Adrenal gland (tissue), 12 donors: Measurements from ENCODE around the gene LHPP. TPM values are rescaled to one million over a fixed set of nuclear protein-coding genes. Genes with fewer than 3 reads are reported as not detected.

Experiments used
- DNase-seq, 7 donors: peaks; one replicate each; pipeline ENCODE4 v3.0.0-alpha.2; 2019 to 2020
- H3K27ac ChIP-seq, 5 donors: fragments of 200-600 bp; sonication (generic) in 4 of 5; 1 replicate in 3 of 5; 2 replicates in 2 of 5; pipeline versions ENCODE4 v1.5.1 to v1.8.0; 2016 to 2020; ENCODE audit warnings: mild to moderate bottlenecking in 1 of 5
- H3K27me3 ChIP-seq: fragments of 200-600 bp; 2 replicates; pipeline ENCODE4 v1.8.0; 2021
- H3K36me3 ChIP-seq, 2 donors: fragments of 200-600 bp; replicated peaks in 1 of 2; 1 replicate in 1 of 2; 2 replicates in 1 of 2; pipeline versions ENCODE4 v1.5.1 to v1.8.0; 2018 to 2022
- H3K4me1 ChIP-seq, 2 donors: fragments of 200-600 bp; replicated peaks in 1 of 2; 1 replicate in 1 of 2; 2 replicates in 1 of 2; pipeline versions ENCODE4 v1.5.1 to v1.8.0; 2018 to 2021
- H3K4me3 ChIP-seq, 4 donors: fragments of 200-600 bp; sonication (generic) in 3 of 4; one replicate each; pipeline ENCODE4 v1.5.1; 2016 to 2018
- H3K9me3 ChIP-seq, 3 donors: fragments of 200-600 bp; sonication (generic) in 1 of 3; replicated peaks in 1 of 3; 1 replicate in 2 of 3; 2 replicates in 1 of 3; pipeline versions ENCODE4 v1.5.1 to v1.8.0; 2016 to 2021
- CTCF ChIP-seq, 6 experiments: fragments of 450-650 bp in 4 of 6; fragments of 200-600 bp in 2 of 6; sonication (generic) in 1 of 6; IDR thresholded peaks; 1 replicate in 5 of 6; 2 replicates in 1 of 6; pipeline versions ENCODE4 v1.5.1 to v1.8.0; 2016 to 2021; ENCODE audit warnings: antibody characterized with exemption in 6 of 6, mild to moderate bottlenecking in 2 of 6, moderate library complexity in 1 of 6
- POLR2A ChIP-seq, 2 donors: fragments of 450-650 bp; IDR thresholded peaks; one replicate each; pipeline ENCODE4 v1.6.1; 2017; ENCODE audit warnings: antibody characterized with exemption in 2 of 2, mild to moderate bottlenecking in 2 of 2, moderate library complexity in 1 of 2
- WGBS, 4 donors: extraction: QIAGEN DNeasy Blood & Tissue Kit in 2 of 4; methylation state at CpG; one replicate each; pipeline versions ENCODE4 v1.1.5 to v1.1.7; 2013 to 2017; 5-methylcytosine and 5-hydroxymethylcytosine counted together
- intact Hi-C, 2 donors: fragments of 100-400 bp; cut with DNase I; formaldehyde crosslinking; loops; one replicate each; pipeline versions ENCODE4 v1.14.1 to v1.15.0; 2022 to 2023
- polyA plus RNA-seq, 3 donors: library from polyadenylated mRNA; stranded (reverse); fragments of 200-250 nt in 2 of 3; fragments of 350-450 nt in 1 of 3; fragmentation: Illumina TruSeq in 1 of 3; extraction: RNeasy Lipid Tissue Mini Kit (QIAGEN cat#74804) in 1 of 3; gene quantifications; one replicate each; pipeline ENCODE4 v1.2.3, GENCODE V29; 2013 to 2014
- total RNA-seq, 9 donors: library from RNA; depleted of rRNA in 4 of 9; stranded (reverse); fragments of >200 nt in 4 of 9; fragments of 120-200 nt in 1 of 9; fragmentation: NEBNext Ultra II Directional in 1 of 9; extraction: Animal tissue kit (Norgen Biotek cat#: 25700) in 1 of 9; gene quantifications; one replicate each; pipeline versions ENCODE4 v1.1.0 to v1.2.4, GENCODE V29; 2013 to 2023
- donor health status: healthy with polysubstance abuse.
- donor health status: Bipolar disorder and iron deficiency.
- donor health status: DM: yes; HTN: yes; CAD: no.
- donor health status: DM: no; HTN: no; CAD: no.
- donor health status: DM: no; HTN: no; CAD: no.
- donor health status: DM: yes; HTN: yes; CAD: no.

LHPP gene
- total and polyA plus RNA-seq, 12 donors: 10.5 to 70.1 (median 43.4) TPM

DNA sequence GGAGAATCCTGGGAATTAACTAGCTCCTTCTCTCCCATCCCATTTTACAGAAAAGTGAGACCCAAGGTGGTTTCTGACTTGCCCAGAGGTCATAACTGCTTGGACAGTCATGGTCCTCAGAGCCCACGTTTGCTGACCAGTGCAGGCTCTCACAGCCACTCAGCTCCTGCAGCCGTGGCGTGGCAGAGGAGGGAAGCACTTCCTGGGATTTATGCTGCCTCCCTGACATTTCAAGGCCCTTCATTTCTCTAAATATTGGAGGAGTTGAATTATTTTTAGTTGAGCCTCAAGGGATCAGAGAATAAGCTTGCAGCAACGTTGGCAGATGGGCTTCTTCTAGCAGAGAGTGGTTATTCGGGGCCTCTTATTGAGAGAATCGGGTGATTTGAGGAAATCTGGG lies 77.1 kb downstream of the LHPP start:
- intact Hi-C loops: loop anchor here in 1 of 2 donors (5.0 to 10.0 kb wide), 2 partner anchors 86 to 204 kb away; partner anchors contain the start of gene FAM53B
- TF ChIP-seq CTCF (IDR thresholded peaks at IDR 0.05): no peak
- TF ChIP-seq POLR2A (IDR thresholded peaks at IDR 0.05): peak in 1 of 2 donors; percentile 6
- Histone ChIP-seq H3K36me3 (no peaks in the 10 kb centered on the region), H3K4me3 (no peak overlapping the region), H3K27me3 (no peaks in the 10 kb centered on the region), H3K27ac (peak overlapping the region in 2 of 5 donors; percentile 2 to 58), H3K9me3 (no peaks in the 10 kb centered on the region), H3K4me1 (peaks cover 0 to 21% of the 10 kb centered on the region in 2 donors)
- peak in 3 of 7 donors; percentile 39 to 72 (median 57) for DNase-seq
- WGBS, 4 donors: 42 to 49% (median 44%) methylated on average over 5 to 6 of the region's 6 CpGs

- Histone ChIP-seq H3K9me3 (no peaks in the 10 kb centered on the region), H3K4me1 (peaks cover 0 to 16% of the 10 kb centered on the region in 2 donors), H3K36me3 (no peaks in the 10 kb centered on the region), H3K27ac (no peak overlapping the region), H3K27me3 (no peaks in the 10 kb centered on the region), H3K4me3 (no peak overlapping the region)
- TF ChIP-seq POLR2A (IDR thresholded peaks at IDR 0.05) (no peak), CTCF (IDR thresholded peaks at IDR 0.05) (peak; percentile 36 to 80 (median 66))
- peak in 6 of 7 donors; percentile 58 to 79 (median 60) for DNase-seq
- 57 to 78% (median 66%) methylated on average over 12 to 26 of the region's 26 CpGs for WGBS, 4 donors
- intact Hi-C loops: loop anchor here in 1 of 2 donors (5.0 to 10.0 kb wide), 2 partner anchors 85 to 202 kb away; partner anchors contain the start of gene FAM53B
Observed at GRCh38 chr10:124539935-124540641, 78.5 kb downstream of the LHPP start.

DNA sequence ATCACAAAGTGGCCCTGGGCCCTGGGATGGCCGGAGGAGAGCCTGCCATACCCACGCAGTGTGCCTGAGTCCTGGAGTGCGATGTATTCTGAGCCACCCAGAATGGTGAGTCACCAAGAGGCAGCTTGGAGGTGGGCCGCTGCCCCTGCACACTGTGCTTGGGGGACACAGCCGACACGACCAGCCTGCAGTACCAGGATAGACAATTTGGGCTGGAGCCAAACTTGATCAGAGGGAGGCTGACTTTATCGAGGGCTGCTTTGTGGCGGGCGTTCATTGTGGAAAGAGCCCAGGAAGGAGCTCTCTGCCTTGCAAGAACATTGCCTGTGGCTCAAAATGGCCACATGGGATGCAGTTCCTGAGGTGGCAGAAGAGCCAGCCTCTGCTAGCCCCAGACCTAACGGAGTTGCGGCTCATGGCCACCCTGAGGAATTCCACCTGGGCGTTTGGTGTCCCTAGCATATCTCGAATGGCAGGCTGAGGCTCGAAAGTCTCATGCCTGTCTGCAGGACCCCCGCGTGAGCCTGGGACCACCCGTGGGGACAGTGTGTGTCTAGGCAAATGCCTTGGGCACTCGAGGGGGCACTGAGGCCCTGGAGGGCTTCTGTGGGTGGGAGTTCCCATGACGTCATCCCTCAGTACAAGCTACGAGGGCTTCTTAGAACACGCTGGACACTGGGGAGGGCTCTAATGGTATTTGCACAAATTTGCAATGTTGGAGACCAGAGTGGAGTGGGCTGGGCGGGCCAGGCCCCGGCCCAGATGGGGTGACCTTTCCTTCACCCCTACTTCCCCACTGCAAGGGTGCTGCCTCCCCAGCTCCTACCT lies 79.7 kb downstream of the LHPP start:
- DNase-seq: no peak
- TF ChIP-seq POLR2A (IDR thresholded peaks at IDR 0.05): no peak
- no peak for TF ChIP-seq CTCF (IDR thresholded peaks at IDR 0.05)
- Histone ChIP-seq H3K4me1 (peaks cover 0 to 16% of the 10 kb centered on the region in 2 donors), H3K36me3 (no peaks in the 10 kb centered on the region), H3K27ac (no peak overlapping the region), H3K27me3 (no peaks in the 10 kb centered on the region), H3K4me3 (no peak overlapping the region), H3K9me3 (no peaks in the 10 kb centered on the region)
- 90 to 96% (median 90%) methylated on average over 6 to 23 of the region's 23 CpGs for WGBS, 4 donors
- intact Hi-C loops: no loop called here

GRCh38 chr10:124542336-124542735 lies 80.7 kb downstream of the LHPP start:
- TF ChIP-seq POLR2A (IDR thresholded peaks at IDR 0.05) (no peak), CTCF (IDR thresholded peaks at IDR 0.05) (no peak)
- H3K27ac ChIP-seq: no peak overlapping the region
- H3K4me3 ChIP-seq: no peak overlapping the region
- H3K9me3 ChIP-seq: no peaks in the 10 kb centered on the region
- peaks cover 0 to 18% of the 10 kb centered on the region in 2 donors for H3K4me1 ChIP-seq
- intact Hi-C loops: no loop called here
- H3K36me3 ChIP-seq: no peaks in the 10 kb centered on the region
- 67 to 94% (median 91%) methylated on average over 3 of the region's 3 CpGs; no CpG with 5 or more reads in 1 of the 4 donors for WGBS, 4 donors
- no peaks in the 10 kb centered on the region for H3K27me3 ChIP-seq
- DNase-seq: no peak
